H9 (cell line): ENCODE measurements around the gene HOMER3. TPM values are rescaled to one million over a fixed set of nuclear protein-coding genes. Genes with fewer than 3 reads are reported as not detected.

Experiments used
- DNase-seq: peaks from one replicate; pipeline ENCODE4 v3.0.0-alpha.2; 2017
- H2AFZ ChIP-seq: one replicate; pipeline ENCODE4 v1.6.1; 2013; ENCODE audit warnings: mild to moderate bottlenecking, low read length, control low read depth, moderate library complexity
- H2AK5ac ChIP-seq: 2 replicates; pipeline ENCODE4 v1.6.1; 2013; ENCODE audit warnings: low read length, control low read depth, mixed read lengths; ENCODE audit not compliant: insufficient read length
- H2BK120ac ChIP-seq: one replicate; pipeline ENCODE4 v1.6.1; 2013; ENCODE audit warnings: low read depth, mild to moderate bottlenecking, low read length, control low read depth, inconsistent platforms; ENCODE audit not compliant: poor library complexity, severe bottlenecking
- H2BK12ac ChIP-seq: 2 replicates; pipeline ENCODE4 v1.6.1; 2013; ENCODE audit warnings: low read length, control low read depth, mixed read lengths, low read depth; ENCODE audit not compliant: insufficient read length
- H2BK15ac ChIP-seq: 2 replicates; pipeline ENCODE4 v1.6.1; 2013; ENCODE audit warnings: low read depth, low read length, control low read depth
- H2BK20ac ChIP-seq: one replicate; pipeline ENCODE4 v1.6.1; 2013; ENCODE audit warnings: low read depth, mild to moderate bottlenecking, low read length, control low read depth, inconsistent platforms; ENCODE audit not compliant: poor library complexity, severe bottlenecking
- H2BK5ac ChIP-seq: 2 replicates; pipeline ENCODE4 v1.6.1; 2013; ENCODE audit warnings: low read length, control low read depth, mixed read lengths; ENCODE audit not compliant: insufficient read length
- H3K14ac ChIP-seq: 2 replicates; pipeline ENCODE4 v1.6.1; 2013; ENCODE audit warnings: low read length, control low read depth; ENCODE audit not compliant: insufficient read depth
- H3K18ac ChIP-seq: 2 replicates; pipeline ENCODE4 v1.6.1; 2013; ENCODE audit warnings: low read depth, mild to moderate bottlenecking, mixed read lengths, low read length, control low read depth; ENCODE audit not compliant: insufficient read length
- H3K23ac ChIP-seq: 2 replicates; pipeline ENCODE4 v1.6.1; 2013; ENCODE audit warnings: low read length, control low read depth, mixed read lengths, low read depth; ENCODE audit not compliant: insufficient read length
- H3K23me2 ChIP-seq: 2 replicates; pipeline ENCODE4 v1.6.1; 2013; ENCODE audit warnings: low read depth, mild to moderate bottlenecking, mixed read lengths, low read length, control low read depth; ENCODE audit not compliant: insufficient read length, poor library complexity, severe bottlenecking
- H3K27ac ChIP-seq: 2 replicates; pipeline ENCODE4 v1.5.1; 2013; ENCODE audit warnings: low read length, control low read depth, mixed read lengths, low read depth; ENCODE audit not compliant: insufficient read length
- H3K27me3 ChIP-seq: 2 replicates; pipeline ENCODE4 v1.6.1; 2013; ENCODE audit warnings: low read length, control low read depth, inconsistent platforms; ENCODE audit not compliant: insufficient read depth
- H3K4ac ChIP-seq: 2 replicates; pipeline ENCODE4 v1.6.1; 2013; ENCODE audit warnings: low read depth, mild to moderate bottlenecking, control low read depth, inconsistent platforms, low read length, moderate library complexity
- H3K4me1 ChIP-seq: 2 replicates; pipeline ENCODE4 v1.6.1; 2013; ENCODE audit warnings: low read length, control low read depth, inconsistent platforms; ENCODE audit not compliant: insufficient read depth
- H3K4me2 ChIP-seq: 2 replicates; pipeline ENCODE4 v1.6.1; 2013; ENCODE audit warnings: low read length, control low read depth, mixed read lengths; ENCODE audit not compliant: insufficient read length, insufficient read depth
- H3K56ac ChIP-seq: 2 replicates; pipeline ENCODE4 v1.6.1; 2013; ENCODE audit warnings: low read depth, mild to moderate bottlenecking, mixed read lengths, low read length, control low read depth; ENCODE audit not compliant: insufficient read length
- H3K79me1 ChIP-seq: 2 replicates; pipeline ENCODE4 v1.6.1; 2013; ENCODE audit warnings: low read depth, mild to moderate bottlenecking, moderate library complexity, low read length, control low read depth, inconsistent platforms; ENCODE audit not compliant: insufficient read depth, poor library complexity, severe bottlenecking
- H3K79me2 ChIP-seq: 2 replicates; pipeline ENCODE4 v1.6.1; 2013; ENCODE audit warnings: low read length, control low read depth, inconsistent platforms; ENCODE audit not compliant: insufficient read depth
- H3K9ac ChIP-seq: 2 replicates; pipeline ENCODE4 v1.6.1; 2013; ENCODE audit warnings: low read length, control low read depth, mixed read lengths; ENCODE audit not compliant: insufficient read length; ENCODE audit errors: extremely low read depth
- H3K9me3 ChIP-seq: one replicate; pipeline ENCODE4 v1.6.1; 2013; ENCODE audit warnings: low read depth, low read length, inconsistent platforms; ENCODE audit not compliant: control insufficient read depth
- H3T11ph ChIP-seq: one replicate; pipeline ENCODE4 v1.6.1; 2013; ENCODE audit warnings: mild to moderate bottlenecking, low read length, control low read depth, inconsistent platforms
- H4K20me1 ChIP-seq: one replicate; pipeline ENCODE4 v1.6.1; 2013; ENCODE audit not compliant: control insufficient read depth, insufficient read length, insufficient read depth
- H4K5ac ChIP-seq: 2 replicates; pipeline ENCODE4 v1.6.1; 2013; ENCODE audit warnings: low read depth, mild to moderate bottlenecking, mixed read lengths, low read length, control low read depth; ENCODE audit not compliant: insufficient read length
- H4K8ac ChIP-seq: replicated peaks from 2 replicates; pipeline ENCODE4 v1.6.1; 2013; ENCODE audit warnings: low read length, control low read depth, mixed read lengths, low read depth; ENCODE audit not compliant: insufficient read length
- H4K91ac ChIP-seq: 2 replicates; pipeline ENCODE4 v1.6.1; 2013; ENCODE audit warnings: low read depth, mild to moderate bottlenecking, moderate library complexity, mixed read lengths, low read length, control low read depth; ENCODE audit not compliant: insufficient read length
- H3K27ac Mint-ChIP-seq, 3 experiments: 2 replicates in 2 of 3; 3 replicates in 1 of 3; pipeline ENCODE4 v1.8.0; 2020 to 2021; ENCODE audit warnings: mixed read lengths in 3 of 3, mild to moderate bottlenecking in 1 of 3, moderate library complexity in 1 of 3
- H3K27me3 Mint-ChIP-seq: 2 replicates; pipeline ENCODE4 v1.8.0; 2021; ENCODE audit warnings: low read depth, mild to moderate bottlenecking, moderate library complexity, mixed read lengths
- H3K36me3 Mint-ChIP-seq, 3 experiments: 2 replicates in 2 of 3; 3 replicates in 1 of 3; pipeline ENCODE4 v1.8.0; 2020 to 2021; ENCODE audit warnings: low read depth in 3 of 3, mixed read lengths in 3 of 3; ENCODE audit not compliant: insufficient read depth in 1 of 3
- H3K4me1 Mint-ChIP-seq, 2 experiments: 2 replicates each; pipeline ENCODE4 v1.8.0; 2020; ENCODE audit warnings: mixed read lengths in 2 of 2
- H3K4me3 Mint-ChIP-seq, 2 experiments: 2 replicates in 1 of 2; 3 replicates in 1 of 2; pipeline ENCODE4 v1.8.0; 2020 to 2021; ENCODE audit warnings: mild to moderate bottlenecking in 2 of 2, mixed read lengths in 2 of 2, moderate library complexity in 1 of 2
- H3K9me3 Mint-ChIP-seq, 2 experiments: 2 replicates in 1 of 2; 3 replicates in 1 of 2; pipeline ENCODE4 v1.8.0; 2020; ENCODE audit warnings: mild to moderate bottlenecking in 2 of 2, mixed read lengths in 2 of 2, moderate library complexity in 1 of 2
- whole genome bisulfite sequencing: extraction: QIAGEN DNeasy Blood & Tissue Kit; methylation state at CpG from one replicate; pipeline ENCODE4 v1.1.7; 2013; ENCODE audit warnings: missing lambda C conversion rate, low lambda C conversion rate, mixed read lengths; ENCODE audit not compliant: insufficient read length; ENCODE audit errors: extremely low coverage; 5-methylcytosine and 5-hydroxymethylcytosine counted together
- total RNA-seq: library from RNA; stranded (reverse); gene quantifications from 2 replicates; pipeline ENCODE4 v1.2.1, GENCODE V29; 2021
- TF ChIP-seq, protein P1 (sequence below): fragments of 200-600 bp; sonication (generic); conservative IDR thresholded peaks from 3 replicates; pipeline ENCODE4 v1.8.0; 2021; ENCODE audit warnings: antibody characterized with exemption, mild to moderate bottlenecking

Gene HOMER3
- total RNA-seq, 1 experiment from 2014 or later, result 20.2 TPM

DNA sequence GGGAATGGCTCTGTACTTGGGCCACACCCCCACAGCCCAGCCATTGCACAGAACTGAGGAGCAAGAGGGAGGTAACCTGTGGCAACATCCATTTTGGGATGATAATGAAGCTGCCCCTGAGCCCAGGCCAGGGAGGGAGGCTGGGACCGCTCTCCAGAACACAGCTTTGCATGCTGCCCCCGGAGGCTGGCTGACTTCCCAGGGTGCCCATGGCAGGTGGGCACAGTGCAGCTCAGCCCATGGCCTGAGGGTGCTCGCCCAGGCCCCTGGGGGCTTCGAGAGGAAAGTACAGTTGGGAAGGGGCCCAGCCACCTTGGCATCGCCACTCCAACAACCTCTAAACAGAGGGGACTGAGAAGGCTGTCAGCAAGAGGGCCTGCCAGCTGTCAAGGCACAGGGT is 27.6 kb downstream of the HOMER3 start:
- no peak overlapping the region for H3K4me2 ChIP-seq
- H2BK20ac ChIP-seq, result no peak overlapping the region
- no peak overlapping the region for H3T11ph ChIP-seq
- no peak overlapping the region for H4K5ac ChIP-seq
- H2AK5ac ChIP-seq, result no peak overlapping the region
- no peak for DNase-seq
- no peak overlapping the region for H3K14ac ChIP-seq
- no peak overlapping the region for H4K91ac ChIP-seq
- no peak overlapping the region for H3K4ac ChIP-seq
- H3K9ac ChIP-seq, result no peak overlapping the region
- H3K23ac ChIP-seq, result no peak overlapping the region
- H3K36me3 Mint-ChIP-seq, result peaks cover 15 to 32% (median 26%) of the 10 kb centered on the region in 3 experiments; a peak in 6 of 7 replicates
- TF ChIP-seq, protein P1, sequence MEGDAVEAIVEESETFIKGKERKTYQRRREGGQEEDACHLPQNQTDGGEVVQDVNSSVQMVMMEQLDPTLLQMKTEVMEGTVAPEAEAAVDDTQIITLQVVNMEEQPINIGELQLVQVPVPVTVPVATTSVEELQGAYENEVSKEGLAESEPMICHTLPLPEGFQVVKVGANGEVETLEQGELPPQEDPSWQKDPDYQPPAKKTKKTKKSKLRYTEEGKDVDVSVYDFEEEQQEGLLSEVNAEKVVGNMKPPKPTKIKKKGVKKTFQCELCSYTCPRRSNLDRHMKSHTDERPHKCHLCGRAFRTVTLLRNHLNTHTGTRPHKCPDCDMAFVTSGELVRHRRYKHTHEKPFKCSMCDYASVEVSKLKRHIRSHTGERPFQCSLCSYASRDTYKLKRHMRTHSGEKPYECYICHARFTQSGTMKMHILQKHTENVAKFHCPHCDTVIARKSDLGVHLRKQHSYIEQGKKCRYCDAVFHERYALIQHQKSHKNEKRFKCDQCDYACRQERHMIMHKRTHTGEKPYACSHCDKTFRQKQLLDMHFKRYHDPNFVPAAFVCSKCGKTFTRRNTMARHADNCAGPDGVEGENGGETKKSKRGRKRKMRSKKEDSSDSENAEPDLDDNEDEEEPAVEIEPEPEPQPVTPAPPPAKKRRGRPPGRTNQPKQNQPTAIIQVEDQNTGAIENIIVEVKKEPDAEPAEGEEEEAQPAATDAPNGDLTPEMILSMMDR, result no peak
- H3K9me3 ChIP-seq, result no peaks in the 10 kb centered on the region
- H3K4me1 Mint-ChIP-seq, result peaks cover 0 to 8% of the 10 kb centered on the region in 2 experiments; a peak in 3 of 4 replicates
- no peak overlapping the region for H2AFZ ChIP-seq
- no CpG with 5 or more reads among the region's 5 CpGs for WGBS
- H2BK120ac ChIP-seq, result no peak overlapping the region
- H3K9me3 Mint-ChIP-seq, result no peaks in the 10 kb centered on the region
- H3K27ac ChIP-seq, result no peak overlapping the region
- H4K20me1 ChIP-seq, result no peaks in the 10 kb centered on the region
- no peak overlapping the region for H3K18ac ChIP-seq
- no peak overlapping the region for H4K8ac ChIP-seq
- no peak overlapping the region for H3K56ac ChIP-seq
- no peaks in the 10 kb centered on the region for H3K27me3 Mint-ChIP-seq
- no peaks in the 10 kb centered on the region for H3K79me1 ChIP-seq
- H2BK15ac ChIP-seq, result no peak overlapping the region
- H2BK5ac ChIP-seq, result no peak overlapping the region
- H3K79me2 ChIP-seq, result peaks cover 2% of the 10 kb centered on the region; the same call in 1 of the 2 replicates
- H3K27me3 ChIP-seq, result no peaks in the 10 kb centered on the region
- peak overlapping the region in 1 of 3 experiments; percentile 31; a peak in 2 of 7 replicates for H3K27ac Mint-ChIP-seq
- H3K4me3 Mint-ChIP-seq, result no peak overlapping the region
- H3K4me1 ChIP-seq, result no peaks in the 10 kb centered on the region
- H3K23me2 ChIP-seq, result peaks cover 2% of the 10 kb centered on the region
- no peak overlapping the region for H2BK12ac ChIP-seq
